Muscle of arm (tissue), 12 donors: ENCODE results near the gene ALG1. TPM values are rescaled to one million over a fixed set of nuclear protein-coding genes. Genes with fewer than 3 reads are reported as not detected.
A peak's percentile ranks its signal among the peaks of the same experiment; 100 is the strongest.
"Not testable (repeated sequence)": the region's sequence is repeated elsewhere in the genome, so short reads cannot be mapped to it uniquely, and the experiment has no call there.

ENCODE experiments used
- DNase-seq: peaks from one replicate; pipeline ENCODE4 v3.0.0-alpha.2; 2013
- polyA plus RNA-seq, 12 donors: library from polyadenylated mRNA; unstranded; fragments of 120-200 nt; gene quantifications; one replicate each; pipeline ENCODE4 v1.2.1, GENCODE V29; 2013; ENCODE audit not compliant: insufficient read length in 12 of 12

Gene ALG1
- polyA plus RNA-seq, 12 donors: 10.0 to 15.7 (median 11.9) TPM; not detected in 1

DNA sequence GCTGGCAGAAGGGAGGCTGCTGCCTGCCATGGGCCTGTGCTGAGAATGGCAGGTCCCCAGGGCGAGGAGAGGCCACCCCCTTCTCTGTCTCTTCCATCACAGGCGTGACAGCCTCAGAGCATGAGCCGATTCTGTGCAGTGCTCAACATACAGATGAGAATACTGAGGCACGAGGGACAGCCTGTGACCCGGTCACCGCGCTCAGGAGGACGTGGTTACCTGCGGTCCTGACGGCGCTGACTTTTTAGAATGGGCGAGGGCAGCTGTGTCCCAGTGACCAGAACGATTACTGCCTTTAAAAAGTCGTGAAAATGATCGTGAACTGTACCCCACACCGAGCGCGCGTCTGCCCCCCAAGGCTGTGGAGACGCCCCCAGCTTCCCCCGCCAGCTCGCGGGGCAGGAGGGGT is 25.4 kb downstream of the ALG1 start:
- peak; percentile 22 for DNase-seq

DNA sequence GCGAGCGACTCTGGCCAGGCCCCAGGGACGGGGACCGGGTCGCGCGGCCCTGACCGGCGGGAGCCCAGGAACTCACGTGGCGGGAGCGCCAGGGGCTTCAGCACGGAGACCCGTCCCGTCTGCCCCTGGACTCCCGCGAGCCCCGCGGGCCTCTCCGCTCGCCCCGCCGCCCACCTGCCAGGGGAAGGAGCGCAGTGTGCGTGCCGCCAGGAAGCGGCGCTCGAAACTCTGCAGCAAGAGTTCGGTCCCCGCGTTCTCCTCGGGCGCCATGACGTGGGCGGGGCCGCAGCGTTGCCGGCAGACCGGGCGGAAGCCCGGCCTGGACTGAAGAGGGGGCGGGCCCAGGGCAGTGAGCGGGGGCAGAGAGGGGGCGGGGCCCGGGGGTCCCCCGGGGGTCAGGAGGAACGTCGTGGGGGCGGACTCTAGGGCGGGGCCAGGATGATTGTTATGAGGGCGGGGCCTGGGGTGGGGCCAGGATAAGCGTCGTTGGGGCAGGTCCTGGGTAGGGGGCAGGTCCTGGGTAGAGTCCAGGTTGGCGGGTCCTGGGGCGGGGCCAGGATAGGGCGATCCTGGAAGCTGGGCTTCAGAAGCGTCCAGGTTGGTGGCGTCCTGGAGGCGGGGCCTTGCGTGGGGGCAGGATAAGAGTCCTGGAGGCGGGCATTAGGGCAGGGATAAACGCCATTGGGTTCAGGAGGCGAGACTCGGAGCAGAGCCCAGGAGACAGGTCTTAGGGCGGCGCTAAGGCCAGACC is 26.0 kb downstream of the ALG1 start, which contains the start of gene EEF2KMT:
Gene EEF2KMT, minus strand, starts transcription at position 326 of the 751 bp plus-strand sequence. Its CDS starts 56 bp downstream, at position 270.
- DNase-seq: peak; percentile 98

DNA sequence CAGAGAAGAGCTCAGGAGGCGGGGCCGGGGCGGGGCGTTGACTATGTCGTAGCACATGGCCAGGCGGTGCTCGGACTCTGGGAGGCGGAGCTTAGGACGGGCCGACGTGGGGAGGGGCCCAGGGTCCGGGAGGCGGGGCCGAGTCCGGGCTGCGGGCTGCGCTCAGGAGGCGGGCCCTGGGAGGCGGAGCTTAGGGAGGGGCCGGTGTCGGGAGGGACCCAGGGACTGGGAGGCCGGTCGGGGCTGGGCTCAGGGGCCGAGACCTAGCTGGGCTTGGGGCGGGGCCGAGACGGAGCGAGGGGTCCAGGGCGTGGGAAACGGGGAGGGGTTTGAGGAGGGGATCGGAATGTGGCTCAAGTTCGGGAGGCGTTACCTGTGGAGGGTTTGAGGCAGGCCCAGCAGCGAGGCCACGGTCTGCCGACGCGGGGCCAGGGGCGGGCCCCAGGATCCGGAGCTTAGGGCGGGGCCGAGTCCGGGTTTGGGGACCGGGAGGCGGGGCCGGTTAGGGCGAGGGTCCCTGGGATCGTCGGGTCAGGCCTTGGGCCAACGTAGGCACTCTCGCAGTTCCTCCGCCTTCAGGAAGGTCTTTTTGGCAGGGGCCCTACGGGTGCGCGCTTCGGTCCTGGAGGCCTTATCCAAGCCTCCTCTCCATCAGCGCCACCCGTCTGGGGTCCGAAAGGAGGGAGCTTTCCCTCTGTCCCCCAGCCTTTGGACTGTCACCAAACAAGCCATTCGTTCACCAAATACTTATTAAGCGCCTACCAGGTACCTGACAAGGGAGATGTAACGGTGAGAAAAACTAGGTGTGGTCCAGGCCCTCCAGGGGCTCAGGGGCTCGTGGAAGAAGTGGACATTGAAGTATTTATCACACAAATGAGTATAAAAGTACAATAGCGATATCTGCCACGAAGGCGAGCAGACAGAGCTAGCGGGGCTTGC is 26.8 kb downstream of the ALG1 start:
- DNase-seq: peak; percentile 78

DNA sequence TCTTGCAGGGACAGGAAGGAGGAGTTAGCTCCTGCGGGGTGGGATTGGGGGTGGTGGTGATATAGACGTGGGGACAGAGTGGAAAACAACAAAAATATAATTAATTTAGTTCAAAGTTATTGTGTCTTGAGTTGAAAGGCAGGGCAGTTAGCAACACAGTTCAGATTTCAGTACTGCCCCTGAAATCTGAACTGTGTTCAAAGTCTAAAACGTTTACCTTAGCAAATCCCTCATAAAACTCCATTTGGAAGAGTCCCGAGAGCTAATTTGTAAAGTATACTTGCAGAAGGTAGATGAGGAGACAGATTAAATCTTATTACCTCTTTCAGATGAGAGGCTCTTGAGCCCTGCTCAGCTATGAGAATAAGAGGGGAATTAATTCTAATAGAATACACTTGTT is 27.5 kb downstream of the ALG1 start:
- DNase-seq: not testable (repeated sequence)

DNA sequence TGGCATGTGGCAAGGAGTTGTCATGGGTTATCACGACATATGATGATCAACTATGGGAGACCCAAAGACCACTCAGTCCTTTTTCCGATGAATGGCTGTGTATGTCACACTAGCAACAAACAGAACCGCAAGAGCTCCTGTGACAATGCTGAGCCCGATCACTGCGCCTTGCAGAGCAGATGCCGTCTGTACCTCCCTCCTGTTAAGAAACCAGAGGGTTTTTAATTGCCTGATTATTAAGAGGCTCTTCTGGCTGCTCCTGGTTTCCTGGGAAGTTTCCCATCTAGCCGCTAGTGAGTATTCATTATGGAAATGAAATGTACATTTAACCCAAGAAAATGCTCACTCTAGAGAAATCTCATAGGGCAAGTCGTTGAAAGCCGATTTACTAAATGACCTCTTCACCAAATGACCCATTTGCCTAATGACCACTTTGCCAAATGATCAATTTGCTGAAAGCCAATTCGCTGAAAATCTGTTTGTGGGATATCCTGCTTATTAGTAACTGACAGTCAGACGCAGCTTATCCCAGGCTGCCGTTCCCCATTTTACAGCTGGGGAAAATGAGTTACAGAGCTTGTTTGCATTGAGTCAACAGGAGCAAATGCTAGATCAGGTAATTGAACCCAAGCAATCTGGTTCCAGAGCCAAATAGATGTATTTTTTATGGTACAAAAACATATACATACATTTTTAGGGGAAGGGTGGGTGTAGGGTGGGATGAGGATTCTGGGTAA is 31.8 kb downstream of the ALG1 start:
- DNase-seq: not testable (repeated sequence)

DNA sequence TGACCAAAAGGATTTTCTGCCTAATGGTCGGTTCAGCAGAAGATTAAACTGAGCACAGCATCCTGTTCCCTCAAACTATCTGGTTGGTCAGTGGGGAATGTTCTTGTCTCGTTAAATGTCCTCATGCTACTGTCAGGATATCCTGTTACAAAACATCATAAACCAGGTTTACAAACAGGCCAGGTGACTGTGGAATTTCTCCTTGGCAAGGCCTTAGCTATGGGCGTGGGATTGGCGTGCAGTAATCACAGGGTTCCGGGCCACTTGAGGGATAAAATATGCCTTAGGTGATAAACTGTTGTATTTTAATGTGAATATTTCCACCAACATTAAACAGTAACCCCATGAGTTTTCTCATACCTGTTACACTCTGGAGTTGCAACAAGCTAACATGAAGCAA is 33.4 kb downstream of the ALG1 start:
- DNase-seq: not testable (repeated sequence)

DNA sequence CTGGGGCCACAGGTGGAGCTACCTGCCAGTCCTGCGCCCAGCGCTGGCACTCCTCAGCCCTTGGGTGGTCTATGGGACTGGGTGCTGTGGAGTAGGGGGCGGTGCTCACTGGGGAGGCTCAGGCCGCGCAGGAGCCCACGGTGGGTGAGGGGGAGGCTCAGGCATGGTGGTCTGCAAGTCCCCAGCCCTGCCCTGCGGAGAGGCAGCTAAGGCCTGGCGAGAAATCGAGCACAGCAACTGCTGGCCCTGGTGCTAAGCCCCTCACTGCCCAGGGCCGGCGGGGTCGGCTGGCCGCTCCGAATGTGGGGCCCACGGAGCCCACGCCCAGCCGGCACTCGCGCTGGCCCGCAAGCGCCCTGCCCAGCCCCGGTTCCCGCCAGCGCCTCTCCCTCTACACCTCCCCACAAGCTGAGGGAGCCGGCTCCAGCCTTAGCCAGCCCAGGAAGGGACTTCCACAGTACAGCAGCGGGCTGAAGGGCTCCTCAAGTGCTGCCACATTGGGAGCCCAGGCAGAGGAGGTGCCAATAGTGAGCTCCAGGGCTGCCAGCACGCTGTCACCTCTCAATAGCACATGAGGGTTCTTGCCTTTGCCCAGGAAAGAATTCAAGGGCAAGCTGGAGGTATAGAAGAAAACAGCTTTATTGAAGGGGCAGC is 37.0 kb downstream of the ALG1 start:
- DNase-seq: no peak

DNA sequence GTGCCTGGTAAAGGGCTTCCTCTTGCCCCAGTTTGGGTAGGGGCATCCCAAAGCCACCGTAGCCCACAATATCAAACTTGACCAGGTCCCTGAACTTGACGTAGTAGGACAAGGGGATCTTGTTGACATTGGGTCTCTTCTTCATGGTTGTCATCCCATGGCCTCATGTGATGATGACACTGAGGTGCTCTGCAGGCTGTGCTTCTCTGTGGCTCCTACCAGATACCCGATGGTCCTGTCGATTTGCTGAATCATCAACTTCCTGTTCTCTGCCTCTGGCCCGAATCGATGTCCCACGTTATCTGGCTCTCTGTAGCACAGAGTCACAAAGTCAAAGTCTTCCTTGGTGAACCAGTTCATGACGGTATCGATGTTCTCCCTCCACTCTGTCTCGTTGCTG is 39.3 kb downstream of the ALG1 start:
- DNase-seq: not testable (repeated sequence)

DNA sequence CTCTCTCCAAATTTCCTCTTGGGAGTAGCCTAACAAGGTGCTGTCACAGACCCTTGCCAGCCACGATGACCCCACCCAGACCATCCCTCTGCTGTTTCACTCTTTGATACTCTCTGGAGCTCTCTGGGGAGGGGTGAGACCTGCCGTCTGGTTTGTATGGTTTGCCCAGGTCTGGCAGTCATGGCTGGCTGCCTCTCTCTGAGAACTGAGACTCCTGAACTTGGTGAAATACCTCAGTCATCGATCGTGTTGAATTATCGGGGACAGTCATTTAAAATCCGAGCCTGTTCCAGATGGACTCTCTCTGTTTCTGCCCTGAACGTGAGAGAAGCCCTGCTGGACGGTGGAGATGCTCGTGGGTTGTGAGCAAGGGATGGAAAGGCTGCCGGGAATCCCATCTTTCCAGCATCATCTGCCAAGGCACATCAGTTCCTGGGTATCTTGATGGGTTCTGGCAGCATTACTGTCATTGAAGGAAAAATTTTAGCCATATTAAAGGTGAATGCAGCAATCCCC is 45.2 kb downstream of the ALG1 start:
- DNase-seq: not testable (repeated sequence)

DNA sequence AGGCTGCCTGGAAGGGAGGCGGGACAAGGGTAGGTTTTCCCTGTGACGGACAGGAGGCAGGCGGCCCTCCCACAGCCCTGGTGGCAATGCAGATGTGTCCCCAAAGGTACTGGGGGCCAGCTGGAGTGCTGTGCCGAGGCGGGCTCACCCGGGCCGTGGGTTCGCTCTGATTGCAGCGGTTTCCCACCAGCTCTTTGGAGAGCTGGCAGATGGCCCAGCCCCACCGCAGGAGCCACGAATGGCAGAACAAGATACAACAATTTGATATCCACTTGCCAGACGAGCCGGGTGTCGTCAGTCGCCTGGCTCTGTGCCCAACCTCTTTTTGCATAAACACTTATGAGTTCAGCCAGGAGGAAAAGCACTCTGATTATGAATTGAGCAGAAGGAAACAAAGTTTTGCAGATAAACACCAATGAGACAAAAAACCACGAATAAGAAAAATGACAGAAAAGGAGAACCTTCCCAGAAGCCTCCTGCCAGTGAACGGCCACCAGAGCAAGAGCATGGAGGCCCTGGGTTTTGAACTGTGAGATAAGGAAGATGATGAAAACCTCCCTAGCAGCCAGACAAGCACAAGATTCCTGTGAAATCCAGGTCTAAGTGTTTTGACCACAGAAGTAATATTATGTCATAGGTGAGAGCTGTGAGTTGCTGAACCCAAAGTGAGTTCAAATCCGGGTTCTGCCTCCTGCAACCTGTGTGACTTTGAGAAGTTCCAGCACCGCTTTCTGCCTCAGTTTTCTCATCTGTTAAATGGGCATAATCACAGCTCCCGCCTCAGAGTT is 45.9 kb downstream of the ALG1 start:
- peak; percentile 19 for DNase-seq

DNA sequence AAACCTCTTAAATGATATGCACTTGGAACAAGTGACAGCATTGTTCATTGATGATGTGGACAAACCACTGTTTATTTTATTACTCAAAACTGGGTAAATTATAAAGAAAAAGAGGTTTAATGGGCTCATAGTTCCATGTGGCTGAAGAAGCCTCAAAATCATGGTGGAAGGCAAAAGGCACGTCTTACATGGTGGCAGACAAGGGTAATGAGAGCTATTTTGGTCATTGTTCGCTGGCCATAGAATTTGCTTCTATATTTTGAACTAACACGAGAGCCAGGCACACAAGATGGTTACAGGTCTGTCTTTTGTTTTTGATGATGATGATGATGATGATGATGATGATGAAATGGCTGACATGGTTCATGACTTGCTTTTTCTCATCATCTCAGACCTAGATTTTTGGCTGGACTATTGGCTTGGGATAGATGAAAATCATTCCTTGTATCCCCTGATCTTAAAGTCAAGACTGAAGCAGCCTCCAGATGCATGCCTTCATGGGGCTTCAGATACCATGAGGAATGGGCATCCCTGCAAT is 59.9 kb downstream of the ALG1 start:
- not testable (repeated sequence) for DNase-seq

DNA sequence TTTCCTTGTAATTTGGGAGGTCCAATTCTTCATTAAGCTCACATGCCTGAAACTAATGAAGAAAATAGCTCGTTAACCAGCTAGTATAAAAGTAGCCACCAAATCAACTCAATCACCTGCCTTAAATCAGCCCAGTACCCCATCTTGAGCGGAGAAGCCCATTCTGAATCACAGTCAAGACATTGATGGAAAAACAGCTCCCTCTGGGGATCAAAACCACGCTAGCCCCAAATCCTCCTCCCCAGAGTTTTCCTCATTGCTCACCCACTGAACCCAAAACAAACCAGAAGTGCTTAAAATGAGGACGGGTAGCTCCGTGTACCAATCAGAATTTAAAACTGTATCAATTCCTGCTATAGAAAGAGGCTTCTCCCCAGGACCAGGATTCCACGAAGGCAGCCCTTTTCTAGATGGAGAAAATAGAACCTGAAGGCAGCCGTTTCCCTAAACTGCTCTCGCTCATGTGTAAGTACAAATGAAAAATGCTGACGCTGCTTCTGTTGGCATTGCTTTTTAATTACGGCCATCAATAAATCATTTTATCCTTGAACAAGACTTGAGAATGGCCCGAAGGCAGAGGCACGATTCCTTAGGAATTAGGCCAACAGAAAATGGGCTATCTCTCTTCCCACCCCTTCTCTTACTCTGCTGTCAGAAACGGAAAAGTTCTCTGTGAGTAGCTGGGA is 61.4 kb downstream of the ALG1 start:
- not testable (repeated sequence) for DNase-seq

DNA sequence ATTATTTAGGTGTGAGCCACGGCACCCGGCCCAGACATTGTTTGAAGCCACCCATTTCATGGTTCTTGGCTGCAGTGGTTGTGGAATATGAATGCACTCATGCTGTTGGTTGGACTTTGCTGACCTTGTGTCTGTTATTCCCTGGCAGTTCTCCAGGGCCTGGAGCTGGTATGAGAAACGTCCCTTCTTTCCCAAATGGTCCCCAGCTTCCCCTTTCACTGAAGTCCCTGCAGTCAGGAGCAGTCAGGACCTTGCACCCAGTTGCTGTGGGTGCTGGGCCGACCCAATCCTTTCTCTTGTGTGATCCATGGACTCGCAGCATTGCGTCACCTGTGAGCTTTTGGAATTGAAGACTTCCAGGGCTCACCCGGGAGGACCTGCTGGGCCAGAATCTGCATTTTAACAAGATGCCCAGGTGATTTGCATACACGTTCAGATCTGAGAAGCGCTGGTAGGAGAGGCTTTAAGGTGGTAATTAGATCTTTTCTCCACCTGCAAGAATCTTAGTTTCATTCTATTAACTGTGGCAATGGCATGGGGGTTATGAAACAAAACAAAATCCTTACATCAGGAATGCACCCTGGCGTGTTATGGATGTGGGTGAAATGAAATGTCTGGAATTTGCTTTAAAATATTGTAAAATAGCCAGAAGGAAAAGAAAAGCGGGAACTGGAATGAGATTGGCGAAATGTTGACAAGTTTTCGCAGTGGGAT is 63.3 kb downstream of the ALG1 start:
- DNase-seq: not testable (repeated sequence)

Other genes with a start within 250 kb of the ALG1 start
- gene GLYR1, start 224.6 kb upstream of the ALG1 start, polyA plus RNA-seq: 10 to 100 TPM in 11 of 12 donors, not detected in 1; 47.7 to 64.0 (median 56.2) TPM
- gene UBN1, start 224.4 kb upstream of the ALG1 start, polyA plus RNA-seq: 10 to 100 TPM in 11 of 12 donors, not detected in 1; 16.7 to 28.9 (median 19.7) TPM
- 10 to 100 TPM in 3 of 12 donors, 1 to 10 TPM in 5, under 1 TPM in 3, not detected in 1; 0.68 to 76.8 (median 1.1) TPM for gene PPL, start 134.7 kb upstream of the ALG1 start, polyA plus RNA-seq
- 1 to 10 TPM in 3 of 12 donors, under 1 TPM in 8, not detected in 1; 0.35 to 1.5 (median 0.75) TPM for gene SEC14L5, start 113.5 kb upstream of the ALG1 start, polyA plus RNA-seq
- 1 to 10 TPM in 10 of 12 donors, not detected in 2; 2.7 to 9.0 (median 4.5) TPM for gene NAGPA, start 37.9 kb upstream of the ALG1 start, polyA plus RNA-seq
- gene C16orf89, start 5.9 kb upstream of the ALG1 start, polyA plus RNA-seq: 1 to 10 TPM in 1 of 12 donors, under 1 TPM in 9, not detected in 2; 0.13 to 1.1 (median 0.40) TPM
- gene EEF2KMT, start 26.0 kb downstream of the ALG1 start, polyA plus RNA-seq: 10 to 100 TPM in 5 of 12 donors, 1 to 10 TPM in 5, not detected in 2; 8.8 to 12.1 (median 10.2) TPM